Daoy (cell line): ENCODE results near the gene ARHGEF7. TPM values are rescaled to one million over a fixed set of nuclear protein-coding genes. Genes with fewer than 3 reads are reported as not detected.
"Not testable (repeated sequence)": the region's sequence is repeated elsewhere in the genome, so short reads cannot be mapped to it uniquely, and the experiment has no call there.

Source experiments
- DNase-seq: peaks from one replicate; pipeline ENCODE4 v3.0.0-alpha.2; 2015; ENCODE audit warnings: low read depth
- total RNA-seq: library from RNA; depleted of rRNA; stranded (reverse); fragments of >200 nt; shearing (Covaris generic); gene quantifications from 2 replicates; pipeline ENCODE4 v1.2.3, GENCODE V29; 2014

Gene ARHGEF7
- total RNA-seq, 1 experiment from 2014 or later = 12.6 TPM

DNA sequence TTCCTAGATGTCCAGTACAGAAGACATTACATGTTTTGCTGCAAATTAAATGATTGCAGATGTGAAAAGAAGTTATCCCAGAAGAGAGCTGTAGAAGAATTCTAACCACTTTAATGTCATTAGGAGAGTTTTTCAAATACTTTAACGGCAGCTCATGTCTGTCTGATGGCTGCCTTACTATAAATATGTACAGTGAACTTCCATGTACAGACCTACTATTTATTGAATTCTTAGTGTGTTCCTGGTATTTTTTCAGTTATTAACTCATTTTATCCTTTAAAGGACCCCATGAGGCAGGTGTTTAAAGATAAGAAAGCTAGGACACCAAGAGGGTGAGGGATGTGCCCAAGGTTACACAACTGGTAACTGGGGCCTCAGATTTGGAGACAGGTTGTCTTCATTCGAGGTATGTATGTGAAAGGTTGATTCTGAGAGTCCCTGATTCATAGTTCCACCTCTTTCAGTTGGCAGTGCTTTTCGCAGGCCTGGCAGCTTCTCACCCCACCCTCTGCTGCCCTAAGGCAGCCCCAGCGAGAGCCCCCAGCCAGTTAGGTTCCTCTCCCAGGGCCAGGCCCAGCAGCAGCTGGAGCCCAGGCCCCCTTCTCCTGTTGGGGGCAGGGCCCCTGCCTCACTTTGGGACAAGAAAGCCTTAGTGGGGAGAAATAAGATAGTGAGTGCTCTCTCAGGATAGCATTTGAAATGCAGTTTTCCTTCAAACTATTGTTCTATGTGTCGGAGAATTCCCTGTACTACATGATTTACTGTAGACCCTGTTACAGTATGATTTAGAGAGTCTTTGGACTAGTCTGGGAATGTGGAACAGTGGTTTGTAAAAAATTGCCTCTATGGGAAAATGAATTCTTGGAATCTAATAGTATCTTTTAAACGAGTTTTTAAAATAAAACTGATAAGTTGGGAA is 137.6 kb downstream of the ARHGEF7 start:
- DNase-seq = no peak

GRCh38 chr13:111253365-111253872 is 138.3 kb downstream of the ARHGEF7 start:
- no peak for DNase-seq

- no peak for DNase-seq
These were observed 140.2 kb downstream of the ARHGEF7 start for GRCh38 chr13:111255228-111255790.

DNA sequence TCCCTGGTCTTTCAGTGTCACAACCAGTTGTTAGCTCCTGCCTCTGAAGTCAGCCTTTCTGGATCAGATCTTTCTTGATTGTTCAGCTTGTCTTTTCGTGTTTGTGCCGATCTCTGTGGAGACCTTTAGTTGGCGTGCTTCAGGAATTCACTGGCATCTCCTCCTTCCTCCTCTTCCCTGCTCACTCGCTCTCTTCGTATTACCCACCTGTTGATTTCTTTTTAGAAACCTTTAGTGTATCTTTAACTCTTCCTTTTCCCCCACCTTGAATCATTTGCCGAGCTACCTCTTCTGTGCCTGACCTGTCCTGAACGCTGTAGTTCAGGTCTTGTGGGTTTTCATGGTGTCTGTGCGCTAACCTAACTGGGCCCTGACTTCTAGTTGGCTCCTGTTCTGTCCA is 141.3 kb downstream of the ARHGEF7 start:
- no peak for DNase-seq

GRCh38 chr13:111256946-111257345 is 141.8 kb downstream of the ARHGEF7 start:
- DNase-seq = no peak

GRCh38 chr13:111257899-111258298 is 142.8 kb downstream of the ARHGEF7 start:
- not testable (repeated sequence) for DNase-seq

- DNase-seq = no peak
These were observed 143.5 kb downstream of the ARHGEF7 start for GRCh38 chr13:111258637-111259036.

DNA sequence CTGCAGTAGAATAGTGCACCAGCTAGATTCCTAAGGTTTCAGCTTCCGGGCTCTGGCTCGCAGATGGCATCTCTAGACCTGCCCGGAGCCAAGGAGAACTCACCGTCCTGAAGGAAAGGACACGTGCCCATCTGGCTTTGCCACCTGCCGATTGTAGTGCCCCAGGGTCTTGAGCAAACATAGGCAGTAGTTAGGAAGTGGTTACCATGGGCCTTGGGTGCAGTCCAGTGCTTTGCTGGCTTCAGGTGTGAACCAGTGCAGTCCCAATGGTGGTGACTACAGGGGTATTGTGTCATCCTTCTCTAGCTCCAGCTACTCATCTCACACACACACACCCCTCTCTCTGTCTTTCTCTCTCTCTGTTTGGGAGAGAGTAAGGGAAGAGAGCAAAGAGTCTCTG is 143.9 kb downstream of the ARHGEF7 start:
- no peak for DNase-seq

DNA sequence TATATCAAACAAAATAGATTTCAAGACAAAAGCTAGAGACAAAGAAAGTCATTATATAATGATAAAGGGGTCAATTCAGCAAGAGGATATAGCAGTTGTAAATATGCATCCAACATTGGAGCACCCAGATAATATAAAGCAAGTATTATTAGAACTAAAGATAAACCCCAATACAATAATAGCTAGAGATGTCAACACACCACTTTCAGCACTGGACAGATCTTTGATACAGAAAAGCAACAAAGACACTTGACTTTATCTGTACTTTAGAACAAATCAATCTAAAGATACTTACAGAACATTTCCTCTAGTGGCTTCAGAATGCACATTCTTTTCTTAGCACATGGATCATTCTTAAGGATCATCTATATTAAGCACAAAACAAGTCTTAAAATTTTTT is 146.2 kb downstream of the ARHGEF7 start:
- DNase-seq = no peak

- no peak for DNase-seq
These were observed 147.2 kb downstream of the ARHGEF7 start for GRCh38 chr13:111262281-111262680.

DNA sequence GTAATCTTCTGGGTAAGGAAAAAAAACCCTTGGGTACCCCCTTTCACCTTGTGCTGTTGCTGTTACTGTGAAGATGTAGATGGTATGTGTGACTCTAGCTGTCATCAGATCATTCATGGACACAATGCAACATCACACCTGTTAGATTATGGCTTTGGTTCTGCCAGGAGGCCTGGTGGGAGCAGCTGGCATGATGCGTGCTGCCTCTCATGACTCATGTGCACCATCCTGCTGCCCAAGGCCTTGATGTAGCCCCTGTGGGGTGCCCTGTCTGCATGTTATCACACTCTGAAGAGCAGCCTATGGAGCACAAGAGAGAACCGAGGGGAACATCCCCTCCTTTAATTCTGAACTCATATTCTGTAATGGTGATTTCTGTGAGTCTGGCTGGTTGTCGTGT is 147.6 kb downstream of the ARHGEF7 start:
- no peak for DNase-seq

DNA sequence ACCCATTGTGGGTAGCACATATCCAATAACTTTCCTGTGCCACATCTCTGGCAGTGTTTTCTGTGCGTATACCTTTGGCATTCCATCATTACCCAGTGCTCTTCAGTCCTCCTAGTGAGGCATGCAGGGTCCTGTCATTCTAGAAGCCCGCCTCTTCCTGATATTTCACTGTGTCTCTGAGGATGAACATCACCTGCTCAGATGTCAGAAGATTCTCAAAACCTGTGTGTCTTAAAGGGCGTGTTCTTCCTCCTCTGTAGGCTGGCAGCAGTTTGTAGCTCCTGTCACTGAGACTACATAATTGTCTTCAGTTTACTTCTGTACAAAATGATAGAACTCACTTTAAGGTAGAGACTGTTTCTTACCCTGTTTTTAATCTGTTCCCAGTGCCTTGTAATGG is 148.5 kb downstream of the ARHGEF7 start:
- DNase-seq = no peak

- no peak for DNase-seq
These were observed 150.0 kb downstream of the ARHGEF7 start for GRCh38 chr13:111265006-111265700.

DNA sequence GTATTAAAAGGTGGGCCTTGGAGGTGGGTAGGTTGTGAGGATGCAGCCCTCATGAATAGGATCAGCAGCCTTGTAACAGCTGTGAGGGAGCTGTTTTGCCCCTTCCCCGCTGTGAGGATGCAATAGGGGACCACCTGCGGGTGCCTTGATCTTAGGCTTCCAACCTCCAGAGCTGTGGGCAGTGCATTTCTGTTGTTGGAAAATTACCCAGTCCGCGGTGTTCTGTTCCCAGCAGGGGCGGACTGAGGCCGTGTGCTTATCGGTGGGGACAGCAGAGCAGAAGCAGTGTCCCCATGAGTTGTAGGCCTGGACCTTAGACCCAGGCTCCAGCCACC is 150.6 kb downstream of the ARHGEF7 start:
- no peak for DNase-seq

DNA sequence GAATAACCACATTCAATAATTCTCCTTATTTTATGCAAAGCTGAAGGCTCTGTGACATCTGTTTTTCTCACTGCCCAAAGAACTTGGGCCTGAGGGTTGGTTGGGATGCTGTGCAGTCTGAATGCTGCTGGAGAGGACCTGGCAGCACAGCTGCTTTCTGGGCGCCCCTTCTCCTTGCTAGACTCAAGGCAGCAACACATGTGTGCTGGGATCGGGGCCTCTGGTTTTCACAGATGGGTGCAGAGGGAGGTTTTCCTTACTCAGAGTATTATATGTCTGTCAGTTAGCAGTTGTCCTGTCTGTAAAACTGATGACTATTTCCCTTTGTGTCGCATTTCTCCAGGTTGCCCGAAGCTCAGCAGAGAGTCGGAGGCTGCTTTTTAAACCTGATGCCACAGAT is 152.1 kb downstream of the ARHGEF7 start:
- no peak for DNase-seq

DNA sequence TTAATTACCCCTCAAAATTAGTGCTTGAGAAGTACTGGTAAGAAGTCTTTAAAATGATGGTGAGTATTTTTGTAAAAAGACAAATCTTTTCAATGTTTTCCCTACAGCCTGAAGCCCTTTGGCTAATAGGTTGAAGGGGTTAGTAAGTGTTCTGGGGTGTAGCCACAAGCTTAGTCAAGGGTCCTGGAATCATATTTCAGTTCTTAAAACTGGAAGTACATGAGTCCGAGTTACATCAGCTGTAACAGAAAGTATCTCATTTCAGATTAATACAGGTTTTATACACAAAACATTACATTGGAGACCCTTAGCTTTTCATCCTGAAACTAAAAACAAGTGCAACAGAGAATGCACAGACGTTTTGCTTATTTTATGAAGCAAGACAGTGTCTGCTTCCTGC is 152.7 kb downstream of the ARHGEF7 start:
- DNase-seq = no peak

GRCh38 chr13:111269508-111269907 is 154.4 kb downstream of the ARHGEF7 start:
- DNase-seq = no peak

GRCh38 chr13:111270126-111270525 is 155.0 kb downstream of the ARHGEF7 start:
- no peak for DNase-seq

DNA sequence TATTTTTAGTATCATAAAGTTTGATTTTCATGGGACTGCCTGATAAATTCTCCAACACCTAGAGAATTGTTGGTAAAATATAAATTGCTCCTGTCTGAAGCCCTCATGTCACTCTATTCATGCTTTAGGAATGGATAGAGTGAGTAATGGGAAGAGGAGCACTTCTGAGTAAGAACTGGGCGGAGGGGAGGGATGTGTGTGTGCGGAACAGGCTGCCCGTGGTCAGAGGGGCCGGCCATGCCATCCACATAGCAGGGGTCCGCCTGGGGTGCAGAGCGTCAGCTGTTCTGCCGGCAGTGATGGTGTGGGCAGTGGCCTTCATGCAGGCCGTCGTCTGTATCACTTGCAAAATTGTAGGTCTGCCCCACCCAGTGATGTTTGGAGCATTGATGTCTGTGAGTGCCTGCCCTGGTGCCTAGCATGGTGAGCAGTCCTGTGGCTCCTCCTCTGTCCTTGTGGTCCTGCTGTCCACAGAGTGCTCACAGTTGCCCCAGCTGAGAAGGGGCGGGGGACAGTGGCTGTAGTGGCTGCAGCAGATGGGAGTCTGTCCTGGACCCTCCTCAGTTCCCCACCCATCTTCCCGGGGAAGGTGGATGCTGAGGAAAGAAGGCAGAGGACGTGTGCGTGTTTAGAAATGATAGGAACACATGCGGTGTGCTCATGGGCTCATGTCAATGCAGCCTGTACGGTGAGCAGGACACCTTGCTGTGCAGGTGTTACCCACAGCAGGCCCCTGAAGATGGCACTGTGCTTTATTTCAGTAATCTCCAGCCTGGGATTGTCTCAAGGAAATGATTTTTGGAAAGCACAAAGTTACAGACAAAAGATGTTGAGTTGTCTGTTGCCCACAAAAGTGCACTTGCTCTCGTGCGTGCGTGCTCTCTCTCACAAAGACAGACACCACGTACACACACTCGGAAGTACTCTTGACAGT is 155.9 kb downstream of the ARHGEF7 start:
- DNase-seq = no peak

DNA sequence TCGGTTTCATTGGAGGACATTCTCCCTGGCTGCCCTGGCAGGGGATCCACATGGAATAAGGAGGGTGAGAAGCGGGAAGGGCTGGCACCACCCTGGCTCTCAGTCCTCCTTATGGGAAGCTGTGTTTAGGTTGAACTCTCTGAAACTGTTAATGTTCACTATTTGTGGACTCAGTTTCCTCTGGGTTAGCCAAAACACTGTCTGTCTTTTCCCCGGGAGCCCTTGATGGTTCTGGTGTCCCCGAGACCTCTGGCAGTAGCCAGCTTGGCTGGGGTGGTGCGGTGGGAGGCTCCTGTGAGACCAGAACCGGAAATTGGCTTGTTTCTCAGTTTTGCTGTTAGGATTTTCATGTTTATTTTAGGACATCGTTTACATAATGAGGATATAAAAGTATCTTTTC is 157.0 kb downstream of the ARHGEF7 start:
- no peak for DNase-seq

DNA sequence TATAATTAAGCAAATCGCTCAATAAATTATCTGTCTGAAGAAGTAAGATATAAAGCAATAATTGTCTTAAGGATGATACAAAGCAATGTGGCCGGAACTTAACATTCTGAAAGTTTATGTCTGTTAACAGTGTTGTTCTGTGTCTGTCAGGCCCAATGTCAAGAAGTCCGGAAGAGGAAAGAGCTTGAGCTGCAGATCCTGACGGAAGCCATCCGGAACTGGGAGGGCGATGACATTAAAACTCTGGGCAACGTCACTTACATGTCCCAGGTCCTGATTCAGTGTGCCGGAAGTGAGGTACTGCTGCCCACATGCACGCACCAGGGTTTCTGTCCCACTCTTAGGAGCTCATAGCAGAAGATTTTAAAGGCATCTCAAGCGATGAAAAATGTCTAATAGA is 160.3 kb downstream of the ARHGEF7 start:
- no peak for DNase-seq
